H9 (cell line): Measurements from ENCODE around the gene ARHGAP4. TPM values are rescaled to one million over a fixed set of nuclear protein-coding genes. Genes with fewer than 3 reads are reported as not detected.
A peak's percentile ranks its signal among the peaks of the same experiment; 100 is the strongest.

Experiments
- DNase-seq: peaks from one replicate; pipeline ENCODE4 v3.0.0-alpha.2; 2017
- H2AFZ ChIP-seq: one replicate; pipeline ENCODE4 v1.6.1; 2013; ENCODE audit warnings: mild to moderate bottlenecking, low read length, control low read depth, moderate library complexity
- H2AK5ac ChIP-seq: 2 replicates; pipeline ENCODE4 v1.6.1; 2013; ENCODE audit warnings: low read length, control low read depth, mixed read lengths; ENCODE audit not compliant: insufficient read length
- H2BK120ac ChIP-seq: one replicate; pipeline ENCODE4 v1.6.1; 2013; ENCODE audit warnings: low read depth, mild to moderate bottlenecking, low read length, control low read depth, inconsistent platforms; ENCODE audit not compliant: poor library complexity, severe bottlenecking
- H2BK12ac ChIP-seq: 2 replicates; pipeline ENCODE4 v1.6.1; 2013; ENCODE audit warnings: low read length, control low read depth, mixed read lengths, low read depth; ENCODE audit not compliant: insufficient read length
- H2BK15ac ChIP-seq: 2 replicates; pipeline ENCODE4 v1.6.1; 2013; ENCODE audit warnings: low read depth, low read length, control low read depth
- H2BK20ac ChIP-seq: one replicate; pipeline ENCODE4 v1.6.1; 2013; ENCODE audit warnings: low read depth, mild to moderate bottlenecking, low read length, control low read depth, inconsistent platforms; ENCODE audit not compliant: poor library complexity, severe bottlenecking
- H2BK5ac ChIP-seq: 2 replicates; pipeline ENCODE4 v1.6.1; 2013; ENCODE audit warnings: low read length, control low read depth, mixed read lengths; ENCODE audit not compliant: insufficient read length
- H3K14ac ChIP-seq: 2 replicates; pipeline ENCODE4 v1.6.1; 2013; ENCODE audit warnings: low read length, control low read depth; ENCODE audit not compliant: insufficient read depth
- H3K18ac ChIP-seq: 2 replicates; pipeline ENCODE4 v1.6.1; 2013; ENCODE audit warnings: low read depth, mild to moderate bottlenecking, mixed read lengths, low read length, control low read depth; ENCODE audit not compliant: insufficient read length
- H3K23ac ChIP-seq: 2 replicates; pipeline ENCODE4 v1.6.1; 2013; ENCODE audit warnings: low read length, control low read depth, mixed read lengths, low read depth; ENCODE audit not compliant: insufficient read length
- H3K23me2 ChIP-seq: 2 replicates; pipeline ENCODE4 v1.6.1; 2013; ENCODE audit warnings: low read depth, mild to moderate bottlenecking, mixed read lengths, low read length, control low read depth; ENCODE audit not compliant: insufficient read length, poor library complexity, severe bottlenecking
- H3K27ac ChIP-seq: 2 replicates; pipeline ENCODE4 v1.5.1; 2013; ENCODE audit warnings: low read length, control low read depth, mixed read lengths, low read depth; ENCODE audit not compliant: insufficient read length
- H3K27me3 ChIP-seq: 2 replicates; pipeline ENCODE4 v1.6.1; 2013; ENCODE audit warnings: low read length, control low read depth, inconsistent platforms; ENCODE audit not compliant: insufficient read depth
- H3K4ac ChIP-seq: 2 replicates; pipeline ENCODE4 v1.6.1; 2013; ENCODE audit warnings: low read depth, mild to moderate bottlenecking, control low read depth, inconsistent platforms, low read length, moderate library complexity
- H3K4me1 ChIP-seq: 2 replicates; pipeline ENCODE4 v1.6.1; 2013; ENCODE audit warnings: low read length, control low read depth, inconsistent platforms; ENCODE audit not compliant: insufficient read depth
- H3K4me2 ChIP-seq: 2 replicates; pipeline ENCODE4 v1.6.1; 2013; ENCODE audit warnings: low read length, control low read depth, mixed read lengths; ENCODE audit not compliant: insufficient read length, insufficient read depth
- H3K56ac ChIP-seq: 2 replicates; pipeline ENCODE4 v1.6.1; 2013; ENCODE audit warnings: low read depth, mild to moderate bottlenecking, mixed read lengths, low read length, control low read depth; ENCODE audit not compliant: insufficient read length
- H3K79me1 ChIP-seq: 2 replicates; pipeline ENCODE4 v1.6.1; 2013; ENCODE audit warnings: low read depth, mild to moderate bottlenecking, moderate library complexity, low read length, control low read depth, inconsistent platforms; ENCODE audit not compliant: insufficient read depth, poor library complexity, severe bottlenecking
- H3K79me2 ChIP-seq: 2 replicates; pipeline ENCODE4 v1.6.1; 2013; ENCODE audit warnings: low read length, control low read depth, inconsistent platforms; ENCODE audit not compliant: insufficient read depth
- H3K9ac ChIP-seq: 2 replicates; pipeline ENCODE4 v1.6.1; 2013; ENCODE audit warnings: low read length, control low read depth, mixed read lengths; ENCODE audit not compliant: insufficient read length; ENCODE audit errors: extremely low read depth
- H3K9me3 ChIP-seq: one replicate; pipeline ENCODE4 v1.6.1; 2013; ENCODE audit warnings: low read depth, low read length, inconsistent platforms; ENCODE audit not compliant: control insufficient read depth
- H3T11ph ChIP-seq: one replicate; pipeline ENCODE4 v1.6.1; 2013; ENCODE audit warnings: mild to moderate bottlenecking, low read length, control low read depth, inconsistent platforms
- H4K20me1 ChIP-seq: one replicate; pipeline ENCODE4 v1.6.1; 2013; ENCODE audit not compliant: control insufficient read depth, insufficient read length, insufficient read depth
- H4K5ac ChIP-seq: 2 replicates; pipeline ENCODE4 v1.6.1; 2013; ENCODE audit warnings: low read depth, mild to moderate bottlenecking, mixed read lengths, low read length, control low read depth; ENCODE audit not compliant: insufficient read length
- H4K8ac ChIP-seq: replicated peaks from 2 replicates; pipeline ENCODE4 v1.6.1; 2013; ENCODE audit warnings: low read length, control low read depth, mixed read lengths, low read depth; ENCODE audit not compliant: insufficient read length
- H4K91ac ChIP-seq: 2 replicates; pipeline ENCODE4 v1.6.1; 2013; ENCODE audit warnings: low read depth, mild to moderate bottlenecking, moderate library complexity, mixed read lengths, low read length, control low read depth; ENCODE audit not compliant: insufficient read length
- H3K27ac Mint-ChIP-seq, 3 experiments: 2 replicates in 2 of 3; 3 replicates in 1 of 3; pipeline ENCODE4 v1.8.0; 2020 to 2021; ENCODE audit warnings: mixed read lengths in 3 of 3, mild to moderate bottlenecking in 1 of 3, moderate library complexity in 1 of 3
- H3K27me3 Mint-ChIP-seq: 2 replicates; pipeline ENCODE4 v1.8.0; 2021; ENCODE audit warnings: low read depth, mild to moderate bottlenecking, moderate library complexity, mixed read lengths
- H3K36me3 Mint-ChIP-seq, 3 experiments: 2 replicates in 2 of 3; 3 replicates in 1 of 3; pipeline ENCODE4 v1.8.0; 2020 to 2021; ENCODE audit warnings: low read depth in 3 of 3, mixed read lengths in 3 of 3; ENCODE audit not compliant: insufficient read depth in 1 of 3
- H3K4me1 Mint-ChIP-seq, 2 experiments: 2 replicates each; pipeline ENCODE4 v1.8.0; 2020; ENCODE audit warnings: mixed read lengths in 2 of 2
- H3K4me3 Mint-ChIP-seq, 2 experiments: 2 replicates in 1 of 2; 3 replicates in 1 of 2; pipeline ENCODE4 v1.8.0; 2020 to 2021; ENCODE audit warnings: mild to moderate bottlenecking in 2 of 2, mixed read lengths in 2 of 2, moderate library complexity in 1 of 2
- H3K9me3 Mint-ChIP-seq, 2 experiments: 2 replicates in 1 of 2; 3 replicates in 1 of 2; pipeline ENCODE4 v1.8.0; 2020; ENCODE audit warnings: mild to moderate bottlenecking in 2 of 2, mixed read lengths in 2 of 2, moderate library complexity in 1 of 2
- CTCF ChIP-seq: fragments of 200-600 bp; sonication (generic); conservative IDR thresholded peaks from 3 replicates; pipeline ENCODE4 v1.8.0; 2021; ENCODE audit warnings: antibody characterized with exemption, mild to moderate bottlenecking
- WGBS: extraction: QIAGEN DNeasy Blood & Tissue Kit; methylation state at CpG from one replicate; pipeline ENCODE4 v1.1.7; 2013; ENCODE audit warnings: missing lambda C conversion rate, low lambda C conversion rate, mixed read lengths; ENCODE audit not compliant: insufficient read length; ENCODE audit errors: extremely low coverage; 5-methylcytosine and 5-hydroxymethylcytosine counted together
- total RNA-seq: library from RNA; stranded (reverse); gene quantifications from 2 replicates; pipeline ENCODE4 v1.2.1, GENCODE V29; 2021

The ARHGAP4 gene
- total RNA-seq, 1 experiment from 2014 or later, result 37.8 TPM

GRCh38 chrX:153953892-153954557, 28.0 kb upstream of the ARHGAP4 start:
- Histone ChIP-seq H3K18ac (no peak overlapping the region), H2BK12ac (no peak overlapping the region), H2BK20ac (no peak overlapping the region), H3K23ac (no peak overlapping the region), H3K79me1 (no peaks in the 10 kb centered on the region), H3K79me2 (no peaks in the 10 kb centered on the region), H2BK15ac (no peak overlapping the region), H2AK5ac (no peak overlapping the region), H3K27ac (no peak overlapping the region), H4K5ac (no peak overlapping the region), H3K23me2 (no peaks in the 10 kb centered on the region), H2BK120ac (no peak overlapping the region), H2BK5ac (no peak overlapping the region), H3K56ac (no peak overlapping the region), H3K4me1 (no peaks in the 10 kb centered on the region), H4K8ac (no peak overlapping the region), H4K91ac (no peak overlapping the region), H4K20me1 (no peaks in the 10 kb centered on the region), H3K4me2 (no peak overlapping the region), H3K14ac (no peak overlapping the region), H3K27me3 (no peaks in the 10 kb centered on the region), H3T11ph (no peak overlapping the region), H3K4ac (no peak overlapping the region), H3K9ac (no peak overlapping the region), H2AFZ (no peak overlapping the region), H3K9me3 (peaks cover 5% of the 10 kb centered on the region)
- peak overlapping the region in 2 of 3 experiments; percentile 58 to 72; a peak in 1 of 7 replicates for H3K27ac Mint-ChIP-seq
- no CpG with 5 or more reads among the region's 33 CpGs for WGBS
- peaks cover 72 to 95% (median 87%) of the 10 kb centered on the region in 3 experiments for H3K36me3 Mint-ChIP-seq
- no peak overlapping the region for H3K4me3 Mint-ChIP-seq
- TF ChIP-seq CTCF, result no peak
- no peak for DNase-seq
- H3K27me3 Mint-ChIP-seq, result no peaks in the 10 kb centered on the region
- H3K9me3 Mint-ChIP-seq, result no peaks in the 10 kb centered on the region; a peak in 1 of 5 replicates
- H3K4me1 Mint-ChIP-seq, result peaks cover 0 to 13% of the 10 kb centered on the region in 2 experiments; a peak in 3 of 4 replicates
